Mucosa of rectum (tissue), 2 donors: ENCODE results near the gene OR2T1.
"Not testable (repeated sequence)": the region's sequence is repeated elsewhere in the genome, so short reads cannot be mapped to it uniquely, and the experiment has no call there.

ENCODE experiments used
- H3K27ac ChIP-seq, 2 donors: one replicate each; pipeline ENCODE4 v1.7.0; 2013; ENCODE audit warnings: inconsistent platforms in 2 of 2, low read depth in 2 of 2, low read length in 2 of 2
- H3K27me3 ChIP-seq, 2 donors: one replicate each; pipeline ENCODE4 v1.7.0; 2013; ENCODE audit warnings: low read length in 2 of 2; ENCODE audit not compliant: control insufficient read depth in 2 of 2, insufficient read depth in 2 of 2
- H3K36me3 ChIP-seq, 2 donors: one replicate each; pipeline ENCODE4 v1.7.0; 2013; ENCODE audit warnings: low read length in 2 of 2; ENCODE audit not compliant: control insufficient read depth in 2 of 2, insufficient read depth in 2 of 2
- H3K4me1 ChIP-seq, 2 donors: one replicate each; pipeline ENCODE4 v1.7.0; 2013; ENCODE audit warnings: low read length in 2 of 2, mild to moderate bottlenecking in 1 of 2; ENCODE audit not compliant: control insufficient read depth in 2 of 2, insufficient read depth in 2 of 2
- H3K4me3 ChIP-seq, 2 donors: one replicate each; pipeline ENCODE4 v1.7.0; 2013; ENCODE audit warnings: low read length in 2 of 2
- H3K9ac ChIP-seq, 2 donors: one replicate each; pipeline ENCODE4 v1.7.0; 2013; ENCODE audit warnings: low read length in 2 of 2, low read depth in 1 of 2, mild to moderate bottlenecking in 1 of 2
- H3K9me3 ChIP-seq, 2 donors: one replicate each; pipeline ENCODE4 v1.7.0; 2013; ENCODE audit warnings: low read length in 2 of 2; ENCODE audit not compliant: control insufficient read depth in 2 of 2
- donor health status: healthy.
- donor health status: Normal muscosa, but diverticular disease.

OR2T1 gene

GRCh38 chr1:248450466-248451145 lies 47.8 kb downstream of the OR2T1 start:
- H3K4me3 ChIP-seq, H3K36me3 ChIP-seq, H3K27ac ChIP-seq, H3K9me3 ChIP-seq, H3K4me1 ChIP-seq, H3K27me3 ChIP-seq, H3K9ac ChIP-seq: not testable (repeated sequence)

- not testable (repeated sequence) for H3K9me3 ChIP-seq, H3K36me3 ChIP-seq, H3K9ac ChIP-seq, H3K4me1 ChIP-seq, H3K4me3 ChIP-seq, H3K27ac ChIP-seq, H3K27me3 ChIP-seq
These were observed 50.8 kb downstream of the OR2T1 start for GRCh38 chr1:248453619-248454018.

- H3K9ac ChIP-seq, H3K9me3 ChIP-seq, H3K27ac ChIP-seq, H3K27me3 ChIP-seq, H3K4me1 ChIP-seq, H3K36me3 ChIP-seq, H3K4me3 ChIP-seq: not testable (repeated sequence)
These were observed 52.2 kb downstream of the OR2T1 start for GRCh38 chr1:248455045-248455444.

DNA sequence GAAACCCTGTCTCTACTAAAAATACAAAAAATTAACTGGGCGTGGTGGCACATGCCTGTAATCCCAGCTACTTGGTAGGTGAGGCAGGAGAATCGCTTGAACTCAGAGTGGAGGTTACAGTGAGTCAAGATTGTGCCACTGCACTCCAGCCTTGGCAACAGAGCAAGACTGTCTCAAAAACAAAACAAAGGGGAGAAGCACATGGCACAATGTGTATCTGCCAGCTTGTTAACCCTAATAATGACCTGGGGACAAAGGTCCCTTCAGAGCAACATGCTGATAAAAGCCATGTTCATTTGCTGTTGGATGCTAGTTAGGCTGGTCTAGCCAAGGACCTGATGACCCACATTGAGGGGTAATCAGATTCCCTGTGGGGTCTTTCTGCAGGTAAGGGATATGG lies 53.8 kb downstream of the OR2T1 start:
- H3K9me3 ChIP-seq, H3K36me3 ChIP-seq, H3K4me1 ChIP-seq, H3K9ac ChIP-seq, H3K27ac ChIP-seq, H3K27me3 ChIP-seq, H3K4me3 ChIP-seq: not testable (repeated sequence)
